Hepatocyte (in vitro differentiated cells): ENCODE measurements around the gene SKIL.

Experiments
- CTCF ChIP-seq: fragments of 200-600 bp; sonication (generic); IDR thresholded peaks from 2 replicates; pipeline ENCODE4 v1.5.1; 2016; ENCODE audit warnings: antibody characterized with exemption, mild to moderate bottlenecking; ENCODE audit not compliant: poor library complexity
- EZH2phosphoT487 ChIP-seq: fragments of 200-600 bp; sonication (generic); IDR thresholded peaks from one replicate; pipeline ENCODE4 v1.6.1; 2018; ENCODE audit warnings: antibody characterized with exemption, mild to moderate bottlenecking, low read depth, moderate library complexity; ENCODE audit not compliant: unreplicated experiment, severe bottlenecking

- TF ChIP-seq CTCF, result no peak
- TF ChIP-seq EZH2phosphoT487, result no peak
These were observed 79.7 kb downstream of the SKIL start for GRCh38 chr3:170437176-170437575.
